ENCODE data around the gene SLC22A17.
"Not testable (repeated sequence)": the region's sequence is repeated elsewhere in the genome, so short reads cannot be mapped to it uniquely, and the experiment has no call there.

Gene SLC22A17

GRCh38 chr14:23392613-23393012, 39.9 kb upstream of the SLC22A17 start:
- Histone ChIP-seq H2AK5ac (ENCODE audit: low read length, severe bottlenecking) (no peak overlapping the region), H3K14ac (ENCODE audit: low read length in 2 of 2) (no peak overlapping the region), H3K27me3 (ENCODE audit: control insufficient read depth in 1 of 2, insufficient read depth in 1 of 2, low read length in 2 of 2) (peaks cover 46 to 62% of the 10 kb centered on the region in 2 experiments), H2AFZ (ENCODE audit: low read depth, low read length) (no peak overlapping the region), H3K4me1 (ENCODE audit: control insufficient read depth, insufficient read depth, low read depth, low read length) (no peaks in the 10 kb centered on the region), H3K4me2 (ENCODE audit: low read length, poor library complexity, severe bottlenecking) (no peak overlapping the region), H3K9ac (ENCODE audit: low read length) (no peak overlapping the region), H2BK120ac (ENCODE audit: low read depth, low read length) (no peak overlapping the region), H3K23ac (ENCODE audit: low read length in 2 of 2) (no peak overlapping the region), H3K9me3 (ENCODE audit: control insufficient read depth, low read length) (no peaks in the 10 kb centered on the region), H4K8ac (ENCODE audit: low read length) (no peak overlapping the region), H3K18ac (ENCODE audit: low read depth in 1 of 2, low read length in 2 of 2) (no peak overlapping the region), H4K91ac (ENCODE audit: low read length) (no peak overlapping the region), H2BK15ac (ENCODE audit: low read depth, poor library complexity, severe bottlenecking) (no peak overlapping the region), H3K79me1 (replicated peaks; ENCODE audit: low read length, poor library complexity, severe bottlenecking) (no peaks in the 10 kb centered on the region), H3K36me3 (ENCODE audit: control insufficient read depth in 1 of 2, insufficient read depth in 2 of 2, low read depth in 1 of 2, low read length in 2 of 2) (no peaks in the 10 kb centered on the region), H2BK5ac (ENCODE audit: low read depth, low read length, poor library complexity, severe bottlenecking) (no peak overlapping the region), H3K4me3 (ENCODE audit: insufficient read depth in 1 of 2, low read depth in 1 of 2, low read length in 2 of 2) (no peak overlapping the region), H2BK12ac (ENCODE audit: low read length in 2 of 2) (no peak overlapping the region), H3K27ac (ENCODE audit: low read length, poor library complexity, severe bottlenecking) (no peak overlapping the region), H3K4ac (ENCODE audit: low read depth in 1 of 2, low read length in 2 of 2) (no peak overlapping the region)
- no peak for DNase-seq
- WGBS = 69% methylated on average over 7 of the region's 7 CpGs

GRCh38 chr14:23389871-23390270, 37.2 kb upstream of the SLC22A17 start:
- H3K79me1 ChIP-seq (replicated peaks; ENCODE audit: low read length, poor library complexity, severe bottlenecking); H2BK12ac ChIP-seq (ENCODE audit: low read length in 2 of 2); H3K14ac ChIP-seq (ENCODE audit: low read length in 2 of 2); H4K8ac ChIP-seq (ENCODE audit: low read length); H3K9me3 ChIP-seq (ENCODE audit: control insufficient read depth, low read length); H3K36me3 ChIP-seq (ENCODE audit: control insufficient read depth in 1 of 2, insufficient read depth in 2 of 2, low read depth in 1 of 2, low read length in 2 of 2); H3K27ac ChIP-seq (ENCODE audit: low read length, poor library complexity, severe bottlenecking); DNase-seq; H2BK120ac ChIP-seq (ENCODE audit: low read depth, low read length); H3K4me1 ChIP-seq (ENCODE audit: control insufficient read depth, insufficient read depth, low read depth, low read length); H2BK5ac ChIP-seq (ENCODE audit: low read depth, low read length, poor library complexity, severe bottlenecking); H4K91ac ChIP-seq (ENCODE audit: low read length); H2BK15ac ChIP-seq (ENCODE audit: low read depth, poor library complexity, severe bottlenecking); H3K4me2 ChIP-seq (ENCODE audit: low read length, poor library complexity, severe bottlenecking); H3K4ac ChIP-seq (ENCODE audit: low read depth in 1 of 2, low read length in 2 of 2); H3K18ac ChIP-seq (ENCODE audit: low read depth in 1 of 2, low read length in 2 of 2); H3K4me3 ChIP-seq (ENCODE audit: insufficient read depth in 1 of 2, low read depth in 1 of 2, low read length in 2 of 2); H3K23ac ChIP-seq (ENCODE audit: low read length in 2 of 2); H2AK5ac ChIP-seq (ENCODE audit: low read length, severe bottlenecking); H3K9ac ChIP-seq (ENCODE audit: low read length); H2AFZ ChIP-seq (ENCODE audit: low read depth, low read length): not testable (repeated sequence)
- peaks cover 54 to 75% of the 10 kb centered on the region in 2 experiments for H3K27me3 ChIP-seq (ENCODE audit: control insufficient read depth in 1 of 2, insufficient read depth in 1 of 2, low read length in 2 of 2)
- no CpG with 5 or more reads among the region's 19 CpGs for WGBS

- H3K4me2 ChIP-seq (ENCODE audit: low read length, poor library complexity, severe bottlenecking) = no peak overlapping the region
- H3K9me3 ChIP-seq (ENCODE audit: control insufficient read depth, low read length) = no peaks in the 10 kb centered on the region
- no peak overlapping the region for H2BK120ac ChIP-seq (ENCODE audit: low read depth, low read length)
- H3K14ac ChIP-seq (ENCODE audit: low read length in 2 of 2) = no peak overlapping the region
- no peak overlapping the region for H2AFZ ChIP-seq (ENCODE audit: low read depth, low read length)
- H3K79me1 ChIP-seq (replicated peaks; ENCODE audit: low read length, poor library complexity, severe bottlenecking) = no peaks in the 10 kb centered on the region
- H2BK15ac ChIP-seq (ENCODE audit: low read depth, poor library complexity, severe bottlenecking) = no peak overlapping the region
- H3K23ac ChIP-seq (ENCODE audit: low read length in 2 of 2) = no peak overlapping the region
- no peak overlapping the region for H3K4me3 ChIP-seq (ENCODE audit: insufficient read depth in 1 of 2, low read depth in 1 of 2, low read length in 2 of 2)
- H2BK12ac ChIP-seq (ENCODE audit: low read length in 2 of 2) = no peak overlapping the region
- no peak overlapping the region for H4K91ac ChIP-seq (ENCODE audit: low read length)
- no peak overlapping the region for H4K8ac ChIP-seq (ENCODE audit: low read length)
- H3K4me1 ChIP-seq (ENCODE audit: control insufficient read depth, insufficient read depth, low read depth, low read length) = no peaks in the 10 kb centered on the region
- WGBS = 86% methylated on average over 12 of the region's 12 CpGs
- no peak overlapping the region for H3K18ac ChIP-seq (ENCODE audit: low read depth in 1 of 2, low read length in 2 of 2)
- no peaks in the 10 kb centered on the region for H3K36me3 ChIP-seq (ENCODE audit: control insufficient read depth in 1 of 2, insufficient read depth in 2 of 2, low read depth in 1 of 2, low read length in 2 of 2)
- H3K27ac ChIP-seq (ENCODE audit: low read length, poor library complexity, severe bottlenecking) = no peak overlapping the region
- peaks cover 59 to 78% of the 10 kb centered on the region in 2 experiments for H3K27me3 ChIP-seq (ENCODE audit: control insufficient read depth in 1 of 2, insufficient read depth in 1 of 2, low read length in 2 of 2)
- H2BK5ac ChIP-seq (ENCODE audit: low read depth, low read length, poor library complexity, severe bottlenecking) = no peak overlapping the region
- H2AK5ac ChIP-seq (ENCODE audit: low read length, severe bottlenecking) = no peak overlapping the region
- no peak overlapping the region for H3K4ac ChIP-seq (ENCODE audit: low read depth in 1 of 2, low read length in 2 of 2)
- no peak for DNase-seq
- no peak overlapping the region for H3K9ac ChIP-seq (ENCODE audit: low read length)
These were observed 36.7 kb upstream of the SLC22A17 start for GRCh38 chr14:23389396-23389795.

- no peak overlapping the region for H3K4ac ChIP-seq (ENCODE audit: low read depth in 1 of 2, low read length in 2 of 2)
- H4K8ac ChIP-seq (ENCODE audit: low read length) = no peak overlapping the region
- H3K27me3 ChIP-seq (ENCODE audit: control insufficient read depth in 1 of 2, insufficient read depth in 1 of 2, low read length in 2 of 2) = peaks cover 60 to 79% of the 10 kb centered on the region in 2 experiments
- no peak overlapping the region for H3K18ac ChIP-seq (ENCODE audit: low read depth in 1 of 2, low read length in 2 of 2)
- no peak overlapping the region for H2AK5ac ChIP-seq (ENCODE audit: low read length, severe bottlenecking)
- H3K9ac ChIP-seq (ENCODE audit: low read length) = no peak overlapping the region
- H3K27ac ChIP-seq (ENCODE audit: low read length, poor library complexity, severe bottlenecking) = no peak overlapping the region
- 100% methylated on average over 4 of the region's 8 CpGs for WGBS
- H3K36me3 ChIP-seq (ENCODE audit: control insufficient read depth in 1 of 2, insufficient read depth in 2 of 2, low read depth in 1 of 2, low read length in 2 of 2) = no peaks in the 10 kb centered on the region
- no peaks in the 10 kb centered on the region for H3K9me3 ChIP-seq (ENCODE audit: control insufficient read depth, low read length)
- no peak overlapping the region for H2BK5ac ChIP-seq (ENCODE audit: low read depth, low read length, poor library complexity, severe bottlenecking)
- no peak overlapping the region for H3K23ac ChIP-seq (ENCODE audit: low read length in 2 of 2)
- no peak overlapping the region for H2BK15ac ChIP-seq (ENCODE audit: low read depth, poor library complexity, severe bottlenecking)
- no peak overlapping the region for H4K91ac ChIP-seq (ENCODE audit: low read length)
- no peak for DNase-seq
- no peak overlapping the region for H2BK12ac ChIP-seq (ENCODE audit: low read length in 2 of 2)
- no peaks in the 10 kb centered on the region for H3K4me1 ChIP-seq (ENCODE audit: control insufficient read depth, insufficient read depth, low read depth, low read length)
- no peak overlapping the region for H3K4me2 ChIP-seq (ENCODE audit: low read length, poor library complexity, severe bottlenecking)
- H2BK120ac ChIP-seq (ENCODE audit: low read depth, low read length) = no peak overlapping the region
- H2AFZ ChIP-seq (ENCODE audit: low read depth, low read length) = no peak overlapping the region
- H3K79me1 ChIP-seq (replicated peaks; ENCODE audit: low read length, poor library complexity, severe bottlenecking) = no peaks in the 10 kb centered on the region
- H3K4me3 ChIP-seq (ENCODE audit: insufficient read depth in 1 of 2, low read depth in 1 of 2, low read length in 2 of 2) = no peak overlapping the region
- H3K14ac ChIP-seq (ENCODE audit: low read length in 2 of 2) = no peak overlapping the region
These were observed 36.3 kb upstream of the SLC22A17 start for GRCh38 chr14:23388996-23389395.

All from mesenchymal stem cell (in vitro differentiated cells and primary cell).